H1 (cell line): Measurements from ENCODE around the gene QSOX2. TPM values are rescaled to one million over a fixed set of nuclear protein-coding genes. Genes with fewer than 3 reads are reported as not detected.
A peak's percentile ranks its signal among the peaks of the same experiment; 100 is the strongest.

Experiments used
- CTCF ChIA-PET: fragments of 300-600 bp; sonication (Branson Sonifier 250); formaldehyde crosslinking; loops from one replicate; lab custom pipeline; 2021; ENCODE audit not compliant: partially characterized antibody; lab: Charles Lee
- POLR2A ChIA-PET: fragments of 300-600 bp; sonication (Branson Sonifier 250); formaldehyde crosslinking; loops from one replicate; lab custom pipeline; 2021; ENCODE audit warnings: inconsistent platforms; ENCODE audit not compliant: partially characterized antibody; lab: Charles Lee
- DNase-seq, 2 experiments: peaks; one replicate each; pipeline versions ENCODE4 v3.0.0 to v3.0.0-alpha.2; 2010 to 2022; ENCODE audit warnings: low spot score in 2 of 2, low read depth in 1 of 2, mixed read lengths in 1 of 2
- FAIRE-seq: peaks from 2 replicates; lab custom pipeline; 2011; peaks lifted over from hg19 to GRCh38; lab: Jason Lieb, UNC
- H2AFZ ChIP-seq: 2 replicates; pipeline ENCODE4 v1.8.1; 2012; ENCODE audit warnings: low read length, inconsistent platforms
- H2AK5ac ChIP-seq: 2 replicates; pipeline ENCODE4 v1.6.1; 2013; ENCODE audit warnings: low read depth, low read length
- H2BK120ac ChIP-seq: replicated peaks from 2 replicates; pipeline ENCODE3; 2013; ENCODE audit warnings: low read depth, low read length, inconsistent platforms
- H2BK12ac ChIP-seq: 2 replicates; pipeline ENCODE4 v1.6.1; 2013; ENCODE audit warnings: low read depth, low read length
- H2BK15ac ChIP-seq: 2 replicates; pipeline ENCODE4 v1.6.1; 2013; ENCODE audit warnings: low read length
- H2BK20ac ChIP-seq: 2 replicates; pipeline ENCODE4 v1.6.1; 2013; ENCODE audit warnings: low read length
- H2BK5ac ChIP-seq: 2 replicates; pipeline ENCODE4 v1.6.1; 2013; ENCODE audit warnings: low read depth, low read length
- H3K14ac ChIP-seq: 2 replicates; pipeline ENCODE4 v1.6.1; 2013; ENCODE audit warnings: inconsistent platforms; ENCODE audit not compliant: insufficient read length
- H3K18ac ChIP-seq: 2 replicates; pipeline ENCODE4 v1.6.1; 2013; ENCODE audit warnings: low read length; ENCODE audit errors: extremely low read depth
- H3K23ac ChIP-seq: 2 replicates; pipeline ENCODE4 v1.6.1; 2013; ENCODE audit warnings: inconsistent platforms; ENCODE audit not compliant: insufficient read length
- H3K23me2 ChIP-seq: 2 replicates; pipeline ENCODE4 v1.6.1; 2013; ENCODE audit warnings: low read depth, low read length
- H3K27ac ChIP-seq: 2 replicates; pipeline ENCODE4 v1.6.1; 2011; ENCODE audit warnings: low read depth, low read length, inconsistent platforms
- H3K27me3 ChIP-seq, 4 experiments: replicated peaks in 1 of 4; 1 replicate in 1 of 4; 2 replicates in 3 of 4; pipeline versions ENCODE4 v1.6.1 to v1.8.1; 2011 to 2013; ENCODE audit warnings: low read length in 3 of 4, mild to moderate bottlenecking in 3 of 4, inconsistent platforms in 2 of 4, mixed read lengths in 2 of 4, moderate library complexity in 1 of 4; ENCODE audit not compliant: control insufficient read depth in 3 of 4, insufficient read depth in 3 of 4; ENCODE audit errors: extremely low read depth in 1 of 4
- H3K36me3 ChIP-seq, 4 experiments: 2 replicates each; pipeline versions ENCODE4 v1.6.1 to v1.8.1; 2011 to 2013; ENCODE audit warnings: mild to moderate bottlenecking in 4 of 4, low read length in 3 of 4, moderate library complexity in 2 of 4, control low read depth in 1 of 4, inconsistent platforms in 1 of 4; ENCODE audit not compliant: insufficient read depth in 4 of 4, control insufficient read depth in 2 of 4
- H3K4ac ChIP-seq: replicated peaks from 2 replicates; pipeline ENCODE3; 2013; ENCODE audit warnings: low read length, low read depth, mixed read lengths, inconsistent platforms; ENCODE audit not compliant: insufficient read length
- H3K4me1 ChIP-seq, 4 experiments: replicated peaks in 1 of 4; 1 replicate in 1 of 4; 2 replicates in 3 of 4; pipeline versions ENCODE4 v1.6.1 to v1.8.1; 2011 to 2013; ENCODE audit warnings: low read length in 3 of 4, inconsistent platforms in 2 of 4, mixed read lengths in 1 of 4; ENCODE audit not compliant: insufficient read depth in 4 of 4, control insufficient read depth in 3 of 4
- H3K4me2 ChIP-seq, 2 experiments: 2 replicates each; pipeline versions ENCODE4 v1.6.1 to v1.8.1; 2011 to 2013; ENCODE audit warnings: low read depth in 2 of 2, low read length in 2 of 2, control low read depth in 1 of 2, inconsistent platforms in 1 of 2, mild to moderate bottlenecking in 1 of 2; ENCODE audit not compliant: insufficient read depth in 1 of 2
- H3K4me3 ChIP-seq, 4 experiments: fragments of 200-600, 300-600 bp in 1 of 4; sonication (generic), shearing (Covaris generic), sonication (Bioruptor Twin) in 1 of 4; 2 replicates each; pipeline versions ENCODE4 v1.5.1 to v1.8.1; 2011 to 2016; ENCODE audit warnings: low read length in 4 of 4, low read depth in 3 of 4, control low read depth in 2 of 4, inconsistent platforms in 2 of 4, mild to moderate bottlenecking in 2 of 4, mixed read lengths in 1 of 4, moderate library complexity in 1 of 4; ENCODE audit not compliant: insufficient read depth in 2 of 4; ENCODE audit errors: extremely low read depth in 1 of 4
- H3K56ac ChIP-seq: replicated peaks from 2 replicates; pipeline ENCODE3; 2013; ENCODE audit warnings: low read depth, mild to moderate bottlenecking, mixed read lengths, low read length, inconsistent platforms; ENCODE audit not compliant: insufficient read length
- H3K79me1 ChIP-seq: 2 replicates; pipeline ENCODE4 v1.6.1; 2013; ENCODE audit warnings: low read depth, low read length, control low read depth
- H3K79me2 ChIP-seq, 2 experiments: 2 replicates each; pipeline versions ENCODE4 v1.6.1 to v1.8.1; 2012 to 2013; ENCODE audit warnings: low read length in 2 of 2, mild to moderate bottlenecking in 2 of 2, inconsistent platforms in 1 of 2; ENCODE audit not compliant: insufficient read depth in 2 of 2, control insufficient read depth in 1 of 2
- H3K9ac ChIP-seq, 4 experiments: replicated peaks in 1 of 4; 1 replicate in 1 of 4; 2 replicates in 3 of 4; pipeline versions ENCODE4 v1.6.1 to v1.8.1; 2011 to 2013; ENCODE audit warnings: low read depth in 3 of 4, low read length in 3 of 4, control low read depth in 2 of 4, mild to moderate bottlenecking in 2 of 4, moderate library complexity in 2 of 4, inconsistent platforms in 1 of 4; ENCODE audit errors: extremely low read depth in 1 of 4
- H3K9me3 ChIP-seq, 2 experiments: 2 replicates each; pipeline versions ENCODE4 v1.6.1 to v1.8.1; 2012 to 2013; ENCODE audit warnings: mild to moderate bottlenecking in 2 of 2, moderate library complexity in 2 of 2, control low read depth in 1 of 2, inconsistent platforms in 1 of 2, low read depth in 1 of 2, low read length in 1 of 2, mixed read lengths in 1 of 2; ENCODE audit not compliant: insufficient read depth in 2 of 2
- H4K20me1 ChIP-seq, 2 experiments: replicated peaks in 1 of 2; 2 replicates each; pipeline versions ENCODE3 to v1.8.1; 2011 to 2013; ENCODE audit warnings: inconsistent platforms in 2 of 2, low read length in 2 of 2, mild to moderate bottlenecking in 1 of 2; ENCODE audit not compliant: insufficient read depth in 2 of 2, control insufficient read depth in 1 of 2
- H4K5ac ChIP-seq: 2 replicates; pipeline ENCODE4 v1.6.1; 2013; ENCODE audit warnings: low read length, low read depth, mixed read lengths, inconsistent platforms; ENCODE audit not compliant: insufficient read length
- H4K8ac ChIP-seq: 2 replicates; pipeline ENCODE4 v1.8.0; 2013; ENCODE audit warnings: mild to moderate bottlenecking, moderate library complexity, low read length, inconsistent platforms; ENCODE audit not compliant: insufficient read depth; ENCODE audit errors: extremely low read depth
- H4K91ac ChIP-seq: replicated peaks from 2 replicates; pipeline ENCODE3; 2013; ENCODE audit warnings: low read length, mixed read lengths, inconsistent platforms; ENCODE audit not compliant: insufficient read length
- ATF3 ChIP-seq: IDR thresholded peaks from 2 replicates; pipeline ENCODE4 v1.6.1; 2011; ENCODE audit warnings: low read depth, mild to moderate bottlenecking, low read length; ENCODE audit not compliant: insufficient read depth
- E2F6 ChIP-seq: IDR thresholded peaks from 2 replicates; pipeline ENCODE4 v1.6.1; 2012; ENCODE audit warnings: inconsistent platforms
- EGR1 ChIP-seq: IDR thresholded peaks from 2 replicates; pipeline ENCODE4 v1.6.1; 2011; ENCODE audit warnings: low read depth, low read length, borderline replicate concordance
- GABPA ChIP-seq: IDR thresholded peaks from 2 replicates; pipeline ENCODE4 v1.6.1; 2011; ENCODE audit warnings: mild to moderate bottlenecking, low read length, moderate library complexity, borderline replicate concordance; ENCODE audit not compliant: insufficient read depth
- JUN ChIP-seq: IDR thresholded peaks from 2 replicates; pipeline ENCODE4 v1.6.1; 2011; ENCODE audit warnings: low read depth, mild to moderate bottlenecking, improper control_type of control experiment, low read length
- MAFK ChIP-seq: IDR thresholded peaks from 2 replicates; pipeline ENCODE4 v1.6.1; 2012; ENCODE audit warnings: low read depth, mild to moderate bottlenecking, improper control_type of control experiment, low read length
- POLR2AphosphoS5 ChIP-seq: IDR thresholded peaks from 2 replicates; pipeline ENCODE4 v1.6.1; 2011; ENCODE audit warnings: low read depth, low read length
- SIN3A ChIP-seq, 2 experiments: IDR thresholded peaks in 1 of 2; conservative IDR thresholded peaks in 1 of 2; 2 replicates each; pipeline ENCODE4 v1.6.1; 2011 to 2012; ENCODE audit warnings: low read length in 2 of 2, improper control_type of control experiment in 1 of 2, low read depth in 1 of 2, mild to moderate bottlenecking in 1 of 2
- WGBS, 2 experiments: shearing (Covaris generic) in 1 of 2; methylation state at CpG; one replicate each; pipeline versions ENCODE4 v1.1.6 to v1.1.7; 2013 to 2015; ENCODE audit warnings: low lambda C conversion rate in 2 of 2, mixed read lengths in 2 of 2, inconsistent platforms in 1 of 2, low coverage in 1 of 2, missing lambda C conversion rate in 1 of 2; ENCODE audit not compliant: insufficient replicate concordance in 2 of 2, insufficient coverage in 1 of 2, insufficient read length in 1 of 2; ENCODE audit errors: extremely low coverage in 1 of 2, missing lambda C conversion rate in 1 of 2; 5-methylcytosine and 5-hydroxymethylcytosine counted together
- polyA plus RNA-seq, 7 experiments: library from polyadenylated mRNA; depleted of rRNA in 3 of 7; stranded (reverse) in 5 of 7; unstranded in 2 of 7; fragments of >200 nt in 5 of 7; fragments of 200-250 nt in 2 of 7; gene quantifications; 1 replicate in 5 of 7; 2 replicates in 1 of 7; 4 replicates in 1 of 7; pipeline versions ENCODE4 v1.2.1 to v1.2.3, GENCODE V29; 2011 to 2013; ENCODE audit warnings: missing spikeins in 2 of 7, mixed read lengths in 2 of 7
- total RNA-seq: library from RNA; stranded (reverse); fragmentation: NEBNext Ultra II Directional; extraction: Animal tissue kit (Norgen Biotek cat#: 25700); gene quantifications from 2 replicates; pipeline ENCODE4 v1.2.1, GENCODE V29; 2021

Gene QSOX2
- total and polyA plus RNA-seq, 2 of the 8 experiments (the other 6 are each of a cell fraction or from before 2014, with no cell fraction given) = 18.0 to 28.6 TPM

- Histone ChIP-seq H3K9ac (no peak overlapping the region), H3K4me1 (peaks cover 0 to 27% (median 20%) of the 10 kb centered on the region in 4 experiments; a peak in 6 of 7 replicates), H3K56ac (no peak overlapping the region), H3K79me1 (no peaks in the 10 kb centered on the region), H3K79me2 (no peaks in the 10 kb centered on the region), H2BK5ac (no peak overlapping the region), H2BK15ac (peak overlapping the region; percentile 81), H2BK20ac (no peak overlapping the region), H3K9me3 (no peaks in the 10 kb centered on the region), H2BK120ac (no peak overlapping the region), H3K4me2 (no peak overlapping the region), H3K14ac (no peak overlapping the region), H3K4ac (no peak overlapping the region), H4K91ac (no peak overlapping the region), H3K4me3 (no peak overlapping the region), H3K27me3 (no peaks in the 10 kb centered on the region), H4K5ac (no peak overlapping the region), H4K8ac (no peak overlapping the region), H4K20me1 (peaks cover 0 to 2% of the 10 kb centered on the region in 2 experiments), H3K18ac (no peak overlapping the region), H2BK12ac (no peak overlapping the region), H3K23ac (no peak overlapping the region), H2AK5ac (no peak overlapping the region), H3K27ac (no peak overlapping the region), H3K36me3 (no peaks in the 10 kb centered on the region), H3K23me2 (peaks cover 5% of the 10 kb centered on the region; the same call in 1 of the 2 replicates), H2AFZ (no peak overlapping the region)
- no peak for FAIRE-seq
- no peak for DNase-seq
- CTCF ChIA-PET = interaction anchor here (0.6 to 1.9 kb wide), 13 partner anchors 9 to 108 kb away, joined by 3 to 7 read pairs (median 4); no protein-coding TSS in a partner anchor
- POLR2A ChIA-PET = interaction anchor here (0.8 to 1.3 kb wide), 2 partner anchors 21 to 25 kb away, joined by 3 read pairs; no protein-coding TSS in a partner anchor
- 81% methylated on average over 12 of the region's 12 CpGs; no CpG with 5 or more reads in 1 of the 2 experiments for WGBS, 2 experiments
- TF ChIP-seq E2F6 = no peak
- TF ChIP-seq ATF3 = no peak
- TF ChIP-seq MAFK = no peak
- TF ChIP-seq POLR2AphosphoS5 = no peak
- no peak for TF ChIP-seq GABPA
- TF ChIP-seq JUN = no peak
- TF ChIP-seq SIN3A (conservative IDR thresholded peaks at IDR 0.05 in 1 of 2, IDR thresholded peaks at IDR 0.05 in 1 of 2; ENCODE audit: low read depth in 1 of 2, low read length in 2 of 2) = no peak
- no peak for TF ChIP-seq EGR1
These were observed 69.9 kb downstream of the QSOX2 start for GRCh38 chr9:136175616-136176197.
